Measurements from ENCODE around the gene RALGPS2.

GRCh38 chr1:178844436-178844835, 119.4 kb downstream of the RALGPS2 start:
- TF ChIP-seq GATA2 (IDR thresholded peaks at IDR 0.05; ENCODE audit: low read depth, low read length) (no peak), GATA3 (IDR thresholded peaks at IDR 0.05; ENCODE audit: low read depth, low read length) (no peak)

Data from SH-SY5Y (cell line).